HepG2 (cell line): ENCODE measurements around the gene SLC19A1. TPM values are rescaled to one million over a fixed set of nuclear protein-coding genes. Genes with fewer than 3 reads are reported as not detected.

Experiments
- CC2D1A ChIP-seq: sonication (generic); formaldehyde crosslinking; IDR thresholded peaks from 2 replicates; pipeline ENCODE4 v1.8.1; 2023; ENCODE audit warnings: mild to moderate bottlenecking, missing genetic modification reagents
- HES4 ChIP-seq: sonication (generic); formaldehyde crosslinking; IDR thresholded peaks from 2 replicates; pipeline ENCODE4 v1.9.0; 2021; ENCODE audit warnings: mild to moderate bottlenecking, missing genetic modification reagents, borderline replicate concordance
- KAT2B ChIP-seq: fragments of 150-350 bp; IDR thresholded peaks from 2 replicates; pipeline ENCODE4 v1.6.1; 2014; ENCODE audit warnings: low read depth, low read length, borderline replicate concordance
- MATR3 ChIP-seq: sonication (generic); formaldehyde crosslinking; IDR thresholded peaks from 2 replicates; pipeline ENCODE4 v1.4.0; 2020; ENCODE audit warnings: missing genetic modification reagents
- MEIS1 ChIP-seq: sonication (generic); formaldehyde crosslinking; IDR thresholded peaks from 2 replicates; pipeline ENCODE4 v1.9.0; 2021; ENCODE audit warnings: mild to moderate bottlenecking, missing genetic modification reagents, moderate library complexity, borderline replicate concordance
- MIXL1 ChIP-seq: IDR thresholded peaks from 2 replicates; pipeline ENCODE4 v1.6.1; 2016
- NR2F2 ChIP-seq: IDR thresholded peaks from 2 replicates; pipeline ENCODE4 v1.6.1; 2012; ENCODE audit warnings: low read depth, inconsistent platforms, borderline replicate concordance
- SOX13 ChIP-seq, 3 experiments: fragments of 450-650 bp in 1 of 3; sonication (generic) in 1 of 3; formaldehyde crosslinking in 1 of 3; IDR thresholded peaks in 2 of 3; conservative IDR thresholded peaks in 1 of 3; 2 replicates each; pipeline versions ENCODE4 v1.5.0 to v1.6.1; 2016 to 2020; ENCODE audit warnings: antibody characterized with exemption in 1 of 3, mild to moderate bottlenecking in 1 of 3, missing compliant biosample characterization in 1 of 3, missing genetic modification reagents in 1 of 3, moderate library complexity in 1 of 3
- TERF1 ChIP-seq: sonication (generic); formaldehyde crosslinking; IDR thresholded peaks from 2 replicates; pipeline ENCODE4 v1.8.0; 2022; ENCODE audit warnings: mild to moderate bottlenecking, missing genetic modification reagents, moderate library complexity
- ZNF329 ChIP-seq: sonication (generic); formaldehyde crosslinking; IDR thresholded peaks from 2 replicates; pipeline ENCODE4 v1.9.0; 2021; ENCODE audit warnings: low read depth, mild to moderate bottlenecking, missing genetic modification reagents
- ZNF572 ChIP-seq: sonication (generic); formaldehyde crosslinking; IDR thresholded peaks from 2 replicates; pipeline ENCODE4 v1.5.1; 2020; ENCODE audit warnings: mild to moderate bottlenecking, missing genetic modification reagents
- ZNF740 ChIP-seq: sonication (generic); formaldehyde crosslinking; IDR thresholded peaks from 2 replicates; pipeline ENCODE4 v1.4.0; 2020; ENCODE audit warnings: missing genetic modification reagents
- ZNF766 ChIP-seq: sonication (generic); formaldehyde crosslinking; IDR thresholded peaks from 2 replicates; pipeline ENCODE4 v1.5.0; 2020; ENCODE audit warnings: missing genetic modification reagents, borderline replicate concordance
- ZNF788 ChIP-seq: sonication (generic); formaldehyde crosslinking; IDR thresholded peaks from 2 replicates; pipeline ENCODE4 v1.5.0; 2020; ENCODE audit warnings: mild to moderate bottlenecking, missing genetic modification reagents, borderline replicate concordance
- ZNF792 ChIP-seq: IDR thresholded peaks from 2 replicates; pipeline ENCODE4 v1.6.1; 2016
- ZNF83 ChIP-seq: sonication (generic); formaldehyde crosslinking; IDR thresholded peaks from 2 replicates; pipeline ENCODE4 v1.4.0; 2020; ENCODE audit warnings: missing genetic modification reagents, mild to moderate bottlenecking, borderline replicate concordance
- polyA plus RNA-seq, 8 experiments: library from polyadenylated mRNA; depleted of rRNA in 3 of 8; stranded (reverse) in 7 of 8; unstranded in 1 of 8; fragments of >200 nt; fragmentation: Illumina TruSeq in 4 of 8; extraction: Trizol in 4 of 8; gene quantifications; 2 replicates each; pipeline versions ENCODE4 v1.2.1 to v1.2.3, GENCODE V29; 2011 to 2016; ENCODE audit warnings: low read depth in 4 of 8, missing spikeins in 1 of 8, mixed read lengths in 1 of 8; ENCODE audit not compliant: insufficient read depth in 1 of 8
- total RNA-seq, 5 experiments: library from RNA; depleted of rRNA; stranded (reverse); fragments of >200 nt; fragmentation: Illumina TruSeq; extraction: Trizol; gene quantifications; 2 replicates each; pipeline ENCODE4 v1.2.3, GENCODE V29; 2016; ENCODE audit warnings: low read depth in 1 of 5
- TF ChIP-seq, protein P1 (sequence below): sonication (generic); formaldehyde crosslinking; IDR thresholded peaks from 2 replicates; pipeline ENCODE4 v1.8.1; 2023; ENCODE audit warnings: mild to moderate bottlenecking, missing genetic modification reagents
- TF ChIP-seq, protein P2 (sequence below): sonication (generic); formaldehyde crosslinking; conservative IDR thresholded peaks from 2 replicates; pipeline ENCODE4 v1.8.0; 2022; ENCODE audit warnings: mild to moderate bottlenecking, moderate library complexity, missing genetic modification reagents
- TF ChIP-seq, protein P3 (sequence below): sonication (generic); formaldehyde crosslinking; IDR thresholded peaks from 2 replicates; pipeline ENCODE4 v1.4.0; 2020; ENCODE audit warnings: missing genetic modification reagents, borderline replicate concordance

Gene SLC19A1
- total and polyA plus RNA-seq, 2 of the 13 experiments (the other 11 are each of a cell fraction or from before 2014, with no cell fraction given): 21.8 to 23.0 TPM

DNA sequence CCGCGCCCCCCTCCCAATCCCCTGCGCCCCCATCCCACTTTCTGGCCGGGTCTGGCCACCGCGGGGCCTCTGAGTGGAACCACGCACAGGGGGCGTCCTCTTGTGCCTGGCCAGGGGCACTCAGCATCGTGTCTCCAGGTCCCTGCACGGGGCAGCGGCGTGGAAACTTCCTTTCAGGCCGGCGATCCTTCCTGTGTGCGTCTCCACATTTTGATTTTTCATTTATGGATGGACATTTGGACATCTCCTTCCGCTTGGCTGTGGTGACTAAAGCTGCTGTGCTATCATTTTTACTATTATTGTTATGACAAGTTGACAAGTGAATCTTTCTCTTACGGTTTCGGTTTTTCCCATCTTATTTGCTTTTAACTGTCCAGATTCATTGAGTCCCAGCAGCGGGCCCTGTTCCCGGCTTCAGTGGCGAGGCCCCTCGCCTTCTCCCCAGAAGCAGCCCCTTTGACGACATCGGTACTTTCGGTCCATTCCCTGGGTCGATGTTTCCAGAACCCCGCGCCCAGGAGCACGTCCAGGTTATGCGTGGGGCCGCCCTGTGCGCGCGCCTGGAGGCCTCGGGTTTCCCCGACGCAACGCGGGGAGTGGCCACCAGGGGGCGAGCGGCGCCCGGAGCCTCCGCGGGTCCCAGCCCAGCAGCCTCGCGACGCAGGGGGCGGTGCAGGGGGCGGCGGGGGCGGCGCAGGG, 12.4 kb upstream of the SLC19A1 start (continued):
- TF ChIP-seq ZNF788 (CRISPR knock-in tag): peak; percentile 41; the same call in 1 of the 2 replicates
- TF ChIP-seq TERF1 (CRISPR knock-in tag): no peak
- TF ChIP-seq ZNF83 (CRISPR knock-in tag): no peak
- TF ChIP-seq MEIS1 (CRISPR knock-in tag): no peak
- TF ChIP-seq, protein P1, sequence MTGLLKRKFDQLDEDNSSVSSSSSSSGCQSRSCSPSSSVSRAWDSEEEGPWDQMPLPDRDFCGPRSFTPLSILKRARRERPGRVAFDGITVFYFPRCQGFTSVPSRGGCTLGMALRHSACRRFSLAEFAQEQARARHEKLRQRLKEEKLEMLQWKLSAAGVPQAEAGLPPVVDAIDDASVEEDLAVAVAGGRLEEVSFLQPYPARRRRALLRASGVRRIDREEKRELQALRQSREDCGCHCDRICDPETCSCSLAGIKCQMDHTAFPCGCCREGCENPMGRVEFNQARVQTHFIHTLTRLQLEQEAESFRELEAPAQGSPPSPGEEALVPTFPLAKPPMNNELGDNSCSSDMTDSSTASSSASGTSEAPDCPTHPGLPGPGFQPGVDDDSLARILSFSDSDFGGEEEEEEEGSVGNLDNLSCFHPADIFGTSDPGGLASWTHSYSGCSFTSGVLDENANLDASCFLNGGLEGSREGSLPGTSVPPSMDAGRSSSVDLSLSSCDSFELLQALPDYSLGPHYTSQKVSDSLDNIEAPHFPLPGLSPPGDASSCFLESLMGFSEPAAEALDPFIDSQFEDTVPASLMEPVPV (CRISPR knock-in tag): no peak
- TF ChIP-seq CC2D1A (CRISPR knock-in tag): no peak
- no peak for TF ChIP-seq ZNF572 (CRISPR knock-in tag)
- no peak for TF ChIP-seq MIXL1
- no peak for TF ChIP-seq ZNF740 (CRISPR knock-in tag)
- TF ChIP-seq KAT2B: no peak
- no peak for TF ChIP-seq ZNF766 (CRISPR knock-in tag)
- TF ChIP-seq, protein P2, sequence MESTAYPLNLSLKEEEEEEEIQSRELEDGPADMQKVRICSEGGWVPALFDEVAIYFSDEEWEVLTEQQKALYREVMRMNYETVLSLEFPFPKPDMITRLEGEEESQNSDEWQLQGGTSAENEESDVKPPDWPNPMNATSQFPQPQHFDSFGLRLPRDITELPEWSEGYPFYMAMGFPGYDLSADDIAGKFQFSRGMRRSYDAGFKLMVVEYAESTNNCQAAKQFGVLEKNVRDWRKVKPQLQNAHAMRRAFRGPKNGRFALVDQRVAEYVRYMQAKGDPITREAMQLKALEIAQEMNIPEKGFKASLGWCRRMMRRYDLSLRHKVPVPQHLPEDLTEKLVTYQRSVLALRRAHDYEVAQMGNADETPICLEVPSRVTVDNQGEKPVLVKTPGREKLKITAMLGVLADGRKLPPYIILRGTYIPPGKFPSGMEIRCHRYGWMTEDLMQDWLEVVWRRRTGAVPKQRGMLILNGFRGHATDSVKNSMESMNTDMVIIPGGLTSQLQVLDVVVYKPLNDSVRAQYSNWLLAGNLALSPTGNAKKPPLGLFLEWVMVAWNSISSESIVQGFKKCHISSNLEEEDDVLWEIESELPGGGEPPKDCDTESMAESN (CRISPR knock-in tag): no peak
- TF ChIP-seq HES4: no peak
- no peak for TF ChIP-seq SOX13 (IDR thresholded peaks at IDR 0.05)
- 0 out of 4 replicates have a peak, but pooled peaks of 1 of the 2 experiments have one; percentile 24 for TF ChIP-seq SOX13 (CRISPR knock-in tag; conservative IDR thresholded peaks at IDR 0.05 in 1 of 2, IDR thresholded peaks at IDR 0.05 in 1 of 2)
- TF ChIP-seq NR2F2: no peak
- no peak for TF ChIP-seq MATR3 (CRISPR knock-in tag)
- TF ChIP-seq, protein P3, sequence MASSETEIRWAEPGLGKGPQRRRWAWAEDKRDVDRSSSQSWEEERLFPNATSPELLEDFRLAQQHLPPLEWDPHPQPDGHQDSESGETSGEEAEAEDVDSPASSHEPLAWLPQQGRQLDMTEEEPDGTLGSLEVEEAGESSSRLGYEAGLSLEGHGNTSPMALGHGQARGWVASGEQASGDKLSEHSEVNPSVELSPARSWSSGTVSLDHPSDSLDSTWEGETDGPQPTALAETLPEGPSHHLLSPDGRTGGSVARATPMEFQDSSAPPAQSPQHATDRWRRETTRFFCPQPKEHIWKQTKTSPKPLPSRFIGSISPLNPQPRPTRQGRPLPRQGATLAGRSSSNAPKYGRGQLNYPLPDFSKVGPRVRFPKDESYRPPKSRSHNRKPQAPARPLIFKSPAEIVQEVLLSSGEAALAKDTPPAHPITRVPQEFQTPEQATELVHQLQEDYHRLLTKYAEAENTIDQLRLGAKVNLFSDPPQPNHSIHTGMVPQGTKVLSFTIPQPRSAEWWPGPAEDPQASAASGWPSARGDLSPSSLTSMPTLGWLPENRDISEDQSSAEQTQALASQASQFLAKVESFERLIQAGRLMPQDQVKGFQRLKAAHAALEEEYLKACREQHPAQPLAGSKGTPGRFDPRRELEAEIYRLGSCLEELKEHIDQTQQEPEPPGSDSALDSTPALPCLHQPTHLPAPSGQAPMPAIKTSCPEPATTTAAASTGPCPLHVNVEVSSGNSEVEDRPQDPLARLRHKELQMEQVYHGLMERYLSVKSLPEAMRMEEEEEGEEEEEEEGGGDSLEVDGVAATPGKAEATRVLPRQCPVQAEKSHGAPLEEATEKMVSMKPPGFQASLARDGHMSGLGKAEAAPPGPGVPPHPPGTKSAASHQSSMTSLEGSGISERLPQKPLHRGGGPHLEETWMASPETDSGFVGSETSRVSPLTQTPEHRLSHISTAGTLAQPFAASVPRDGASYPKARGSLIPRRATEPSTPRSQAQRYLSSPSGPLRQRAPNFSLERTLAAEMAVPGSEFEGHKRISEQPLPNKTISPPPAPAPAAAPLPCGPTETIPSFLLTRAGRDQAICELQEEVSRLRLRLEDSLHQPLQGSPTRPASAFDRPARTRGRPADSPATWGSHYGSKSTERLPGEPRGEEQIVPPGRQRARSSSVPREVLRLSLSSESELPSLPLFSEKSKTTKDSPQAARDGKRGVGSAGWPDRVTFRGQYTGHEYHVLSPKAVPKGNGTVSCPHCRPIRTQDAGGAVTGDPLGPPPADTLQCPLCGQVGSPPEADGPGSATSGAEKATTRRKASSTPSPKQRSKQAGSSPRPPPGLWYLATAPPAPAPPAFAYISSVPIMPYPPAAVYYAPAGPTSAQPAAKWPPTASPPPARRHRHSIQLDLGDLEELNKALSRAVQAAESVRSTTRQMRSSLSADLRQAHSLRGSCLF (CRISPR knock-in tag): no peak
- TF ChIP-seq ZNF329 (CRISPR knock-in tag): no peak
- no peak for TF ChIP-seq ZNF792
